AML-193 (cell line): ENCODE results near the gene PRR5L.
"Not testable (repeated sequence)": the region's sequence is repeated elsewhere in the genome, so short reads cannot be mapped to it uniquely, and the experiment has no call there.

Experiments used
- DNase-seq, 2 experiments: peaks; one replicate each; lab custom pipeline; 2025; lab: John Stamatoyannopoulos, UW

PRR5L gene

DNA sequence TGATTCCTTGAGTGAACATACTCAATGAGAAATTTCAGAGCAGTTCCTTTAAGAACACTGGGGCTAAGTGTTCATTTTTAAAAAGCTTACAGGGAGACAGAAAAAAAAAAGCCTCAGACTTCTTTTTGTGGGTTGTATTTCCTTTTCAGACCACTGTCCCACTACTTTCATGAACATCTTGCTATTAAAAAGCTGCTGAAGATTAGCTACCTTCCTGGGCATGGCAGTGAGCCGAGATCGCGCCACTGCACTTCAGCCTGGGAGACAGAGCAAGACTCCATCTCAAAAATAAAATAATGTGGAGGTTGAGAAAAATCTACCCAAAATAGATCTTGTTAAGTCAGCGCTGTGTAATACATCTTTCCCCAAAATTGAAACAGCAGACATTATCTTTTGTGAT, 203.2 kb downstream of the PRR5L start:
- no peak for DNase-seq

DNA sequence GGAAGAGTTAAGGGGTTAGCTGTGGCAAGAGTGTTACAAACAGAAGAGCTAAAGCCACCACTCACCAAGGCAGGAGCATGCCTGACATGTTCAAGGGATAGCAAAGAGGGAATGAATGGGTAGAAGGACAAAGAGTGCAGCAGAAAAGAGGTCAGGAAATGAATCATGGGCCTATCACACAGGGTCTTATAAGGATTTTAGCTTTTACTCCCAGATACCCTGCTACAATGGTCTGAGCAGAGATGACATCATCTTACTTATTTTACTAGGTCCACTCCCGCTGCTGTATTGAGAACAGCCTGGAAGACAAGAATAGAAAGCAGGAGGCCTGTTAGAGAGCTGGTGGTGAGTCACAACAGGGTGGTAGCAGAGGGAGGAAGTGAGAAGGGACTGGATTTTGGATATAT, 204.2 kb downstream of the PRR5L start:
- DNase-seq = no peak

DNA sequence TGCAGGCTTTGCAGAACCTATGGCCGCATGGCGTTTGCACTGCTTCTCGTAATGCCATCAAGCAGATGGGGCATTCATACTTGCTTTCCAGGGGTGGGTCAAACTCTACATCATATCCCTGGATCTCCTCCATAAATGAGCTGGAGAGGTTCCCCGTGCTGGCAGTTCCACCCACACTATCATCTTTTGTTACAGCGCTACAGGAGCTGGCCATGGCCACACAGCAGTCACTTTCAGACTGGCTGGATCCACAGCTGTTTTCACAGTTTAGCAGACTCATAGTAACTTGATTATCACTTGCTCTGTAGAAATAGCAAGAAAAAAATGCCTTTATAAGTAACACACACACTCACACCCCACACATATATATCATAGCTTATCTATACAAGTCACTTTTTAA, 205.1 kb downstream of the PRR5L start:
- no peak for DNase-seq

DNA sequence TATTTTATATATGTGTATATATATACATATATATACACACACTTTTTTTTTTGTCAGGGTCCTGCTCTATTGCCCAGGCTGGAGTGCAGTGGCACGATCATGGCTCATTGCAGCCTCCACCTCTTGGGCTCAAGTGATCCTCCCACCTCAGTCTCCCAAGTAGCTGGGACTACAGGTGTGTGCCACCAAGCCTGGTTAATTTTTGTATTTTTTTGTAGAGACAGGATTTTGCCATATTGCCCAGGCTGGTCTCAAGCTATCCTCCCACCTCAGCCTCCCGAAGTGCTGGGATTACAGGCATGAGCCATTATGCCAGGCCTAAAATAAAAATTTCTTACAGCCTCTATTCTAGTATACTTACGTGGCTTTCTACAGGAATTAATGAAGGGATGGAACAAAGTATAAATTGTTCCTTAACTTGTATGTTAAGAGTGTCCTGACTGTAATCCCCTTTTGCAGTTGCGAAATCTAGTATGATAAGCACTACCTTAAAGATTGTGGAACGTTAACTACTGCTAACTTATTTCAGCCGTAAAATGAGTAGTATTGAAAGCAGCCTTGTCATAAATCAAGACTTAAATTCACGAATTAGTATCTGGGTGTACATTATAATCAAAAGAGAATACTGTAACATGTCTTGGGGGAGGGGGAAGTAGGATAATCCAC, 211.9 kb downstream of the PRR5L start:
- no peak for DNase-seq

DNA sequence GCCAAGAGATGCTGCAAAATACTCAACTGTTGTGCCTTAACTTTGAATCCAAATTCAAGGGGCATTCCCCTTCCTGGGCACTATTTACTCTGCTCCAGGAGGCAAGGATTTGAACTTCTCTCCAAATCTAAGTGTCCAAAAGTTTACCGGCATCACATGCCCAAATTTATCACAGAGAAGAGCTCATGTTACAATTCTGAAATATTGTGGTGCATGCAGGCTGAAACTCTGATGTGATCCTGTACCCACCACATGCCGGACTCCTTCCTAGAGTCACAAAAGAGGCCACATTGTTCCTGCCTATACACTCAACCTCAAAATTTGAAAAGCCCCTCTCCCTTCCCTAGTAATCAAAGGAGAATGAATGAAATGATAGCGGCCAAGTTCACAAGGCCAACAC, 212.7 kb downstream of the PRR5L start:
- no peak for DNase-seq

DNA sequence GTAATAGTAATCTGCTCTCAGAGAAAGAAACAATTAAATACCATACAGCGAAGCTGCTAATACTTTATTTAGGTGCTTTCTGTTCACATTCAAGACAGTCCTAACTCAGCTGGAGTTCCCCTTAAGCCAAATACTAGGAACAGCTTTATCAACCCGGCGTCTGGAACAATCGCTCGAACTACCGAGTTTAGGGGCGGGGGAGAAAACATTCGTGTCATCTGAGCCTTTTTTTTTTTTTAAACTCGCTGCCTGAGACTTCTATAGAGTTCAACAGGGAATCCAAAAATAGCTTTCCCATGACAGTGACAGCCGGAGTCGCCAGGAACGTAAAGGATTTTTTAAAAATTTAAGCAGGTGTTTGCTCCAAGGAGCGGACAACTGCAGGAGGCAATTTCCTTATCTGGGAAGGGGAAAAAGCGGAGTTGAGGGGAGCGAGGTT, 213.1 kb downstream of the PRR5L start:
- DNase-seq = no peak

DNA sequence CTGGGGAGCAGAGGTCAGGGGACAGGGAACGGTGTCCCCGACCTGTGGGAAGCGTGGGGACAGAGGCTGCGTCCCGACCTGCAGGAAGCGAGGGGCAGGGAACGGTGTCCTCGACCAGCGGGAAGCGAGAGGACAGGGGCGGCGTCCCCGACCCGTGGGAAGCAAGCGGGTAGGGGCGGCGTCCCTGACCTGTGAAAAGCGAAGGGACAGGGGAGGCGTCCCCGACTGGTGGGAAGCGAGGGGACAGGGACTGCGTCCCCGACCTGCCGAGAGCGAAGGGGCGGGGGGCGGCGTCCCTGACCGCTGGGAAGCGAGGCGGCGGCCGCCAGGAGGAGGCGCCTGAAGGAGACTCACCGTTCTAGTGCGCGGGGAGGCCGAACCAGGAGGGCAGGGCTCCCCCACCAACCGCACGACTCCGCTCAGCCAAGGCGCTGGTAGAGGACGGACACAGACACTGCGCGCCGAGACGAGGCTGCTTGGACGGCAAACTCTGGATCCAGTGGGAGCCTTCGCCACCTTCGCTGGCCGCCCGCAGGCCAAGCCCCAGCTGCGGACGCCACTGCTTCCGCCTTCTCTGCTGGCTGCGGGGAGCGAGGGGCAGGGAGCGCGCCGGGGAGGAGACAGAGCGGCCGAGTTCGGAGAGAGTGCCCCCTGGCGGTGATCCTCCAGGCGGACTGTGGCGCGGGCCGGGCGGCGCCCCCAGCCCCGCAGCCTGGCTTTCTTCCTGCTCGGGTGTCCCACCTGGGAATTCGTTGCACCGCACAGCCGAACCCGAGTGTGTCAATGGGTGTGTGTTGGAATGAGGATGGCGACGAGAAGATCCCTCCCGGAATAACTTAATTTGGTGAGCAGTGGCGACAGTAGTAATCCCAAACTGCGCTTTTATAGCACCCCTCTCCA, 213.9 kb downstream of the PRR5L start, which contains the start of gene TRAF6:
TSS of gene TRAF6 (minus strand) at position 579 of the 900 bp plus-strand sequence. CDS start 8,757 bp downstream, outside the sequence.
- DNase-seq = peak; percentile 69 to 75

DNA sequence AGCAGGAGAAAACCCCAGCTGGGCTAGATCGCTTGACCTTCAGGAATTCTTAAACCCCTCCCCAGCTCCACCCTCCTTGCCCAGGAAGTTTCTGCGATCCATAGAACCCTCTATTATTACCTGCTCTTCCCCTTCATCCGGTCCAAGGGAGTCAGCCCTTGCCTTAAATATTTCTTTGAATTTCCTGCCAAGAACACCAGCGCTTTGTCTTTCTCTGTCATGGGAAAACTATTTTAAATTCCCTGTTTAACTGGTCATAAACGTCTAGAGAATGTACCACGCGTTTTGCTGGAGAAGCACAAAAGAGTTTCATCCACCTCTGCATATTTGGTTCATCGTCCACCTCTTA, 214.5 kb downstream of the PRR5L start:
- DNase-seq = no peak

DNA sequence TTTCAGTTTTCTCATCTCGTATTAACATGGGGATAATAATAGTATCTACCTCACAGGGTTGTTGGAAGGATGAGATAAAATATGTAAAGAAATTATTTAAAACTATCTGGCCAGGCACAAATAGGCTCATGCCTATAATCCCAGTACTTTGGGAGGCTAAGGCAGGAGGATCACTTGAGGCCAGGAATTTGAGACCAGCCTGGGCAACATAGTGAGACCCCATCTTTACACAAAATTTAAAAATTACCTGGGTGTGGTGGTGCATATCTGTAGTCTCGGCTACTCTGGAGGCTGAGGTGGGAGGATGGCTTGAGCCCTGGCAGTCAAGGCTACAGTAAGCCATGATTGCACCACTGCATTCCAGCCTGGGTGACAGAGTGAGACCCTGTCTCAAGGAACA, 215.0 kb downstream of the PRR5L start:
- not testable (repeated sequence) for DNase-seq

DNA sequence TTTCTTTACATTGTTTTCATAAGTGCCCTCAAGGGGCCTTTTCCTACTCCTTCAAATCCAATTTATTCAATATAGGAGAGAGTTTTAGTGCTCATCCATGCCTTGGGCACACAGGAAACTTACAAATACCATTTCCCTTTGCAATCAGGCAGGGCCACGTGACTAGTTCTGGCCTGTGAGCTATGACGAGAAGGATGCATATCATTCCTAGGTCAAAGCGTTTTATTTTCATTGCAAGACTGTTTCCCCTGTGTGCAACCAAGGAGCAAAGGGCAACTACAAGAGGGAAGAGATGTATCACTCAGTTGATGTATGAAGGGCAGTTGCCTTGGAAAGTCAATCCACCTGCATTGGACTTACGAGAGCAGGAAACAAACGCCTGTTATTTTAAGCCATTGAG, 215.9 kb downstream of the PRR5L start:
- no peak for DNase-seq

DNA sequence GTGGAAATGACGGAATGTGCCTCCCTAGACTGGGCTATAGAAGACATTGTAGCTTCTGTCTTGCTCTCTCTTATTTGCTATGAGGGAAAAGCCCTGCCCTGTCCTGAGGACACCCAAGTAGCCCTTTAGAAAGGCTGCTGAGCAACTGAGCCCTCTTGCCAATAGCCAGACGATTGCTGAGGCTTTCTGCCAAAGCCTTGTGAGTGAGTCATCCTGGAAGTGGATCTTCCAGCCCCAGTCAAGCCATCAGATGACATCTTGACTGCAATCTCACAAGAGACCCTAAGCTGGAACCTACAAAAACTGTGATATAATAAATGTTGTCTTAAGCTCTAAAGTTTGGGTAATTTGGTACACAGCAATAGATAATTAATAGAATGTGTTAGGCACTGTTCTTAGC, 217.9 kb downstream of the PRR5L start:
- no peak for DNase-seq
